Colonic mucosa (tissue), 4 donors: ENCODE data around the gene KDM4B. TPM values are rescaled to one million over a fixed set of nuclear protein-coding genes. Genes with fewer than 3 reads are reported as not detected.

ENCODE experiments used
- DNase-seq: peaks from one replicate; pipeline ENCODE4 v3.0.0-alpha.2; 2020
- H3K27ac ChIP-seq: fragments of 200-600 bp; one replicate; pipeline ENCODE4 v1.8.0; 2021
- H3K27me3 ChIP-seq: fragments of 200-600 bp; one replicate; pipeline ENCODE4 v1.8.0; 2021
- H3K36me3 ChIP-seq: fragments of 200-600 bp; one replicate; pipeline ENCODE4 v1.8.0; 2021
- H3K4me1 ChIP-seq: fragments of 200-600 bp; one replicate; pipeline ENCODE4 v1.8.0; 2021; ENCODE audit warnings: mild to moderate bottlenecking
- H3K4me3 ChIP-seq: fragments of 200-600 bp; one replicate; pipeline ENCODE4 v1.8.0; 2021
- H3K9ac ChIP-seq, 2 donors: one replicate each; pipeline ENCODE4 v1.7.0; 2013; ENCODE audit warnings: control low read depth in 2 of 2, low read depth in 2 of 2, low read length in 2 of 2
- H3K9me3 ChIP-seq: fragments of 200-600 bp; one replicate; pipeline ENCODE4 v1.8.0; 2021
- CTCF ChIP-seq: fragments of 200-600 bp; IDR thresholded peaks from one replicate; pipeline ENCODE4 v1.8.0; 2022; ENCODE audit warnings: antibody characterized with exemption, mild to moderate bottlenecking
- intact Hi-C: fragments of 100-400 bp; cut with DNase I; formaldehyde crosslinking; loops from one replicate; pipeline ENCODE4 v1.14.1; 2022
- total RNA-seq, 2 donors: library from RNA; stranded (reverse); fragmentation: NEBNext Ultra II Directional in 1 of 2; extraction: Animal tissue kit (Norgen Biotek cat#: 25700) in 1 of 2; gene quantifications; one replicate each; pipeline ENCODE4 v1.2.1, GENCODE V29; 2021
- donor health status: healthy.
- donor health status: DM: no; HTN: no; CAD: no.
- donor health status: DM: no; HTN: no; CAD: no.

KDM4B gene
- total RNA-seq, 2 donors from 2014 or later = 35.2 to 52.9 TPM

GRCh38 chr19:5003781-5004180 lies 34.9 kb downstream of the KDM4B start:
- Histone ChIP-seq H3K27ac (no peak overlapping the region), H3K9ac (no peak overlapping the region)
- no peak for DNase-seq

GRCh38 chr19:5005096-5005495 lies 36.2 kb downstream of the KDM4B start:
- no peak overlapping the region for H3K4me3 ChIP-seq
- no peak for DNase-seq
- no peak overlapping the region for H3K27ac ChIP-seq
- no peaks in the 10 kb centered on the region for H3K27me3 ChIP-seq
- intact Hi-C loops = no loop called here
- no peak for TF ChIP-seq CTCF
- no peaks in the 10 kb centered on the region for H3K36me3 ChIP-seq
- H3K9me3 ChIP-seq = no peaks in the 10 kb centered on the region
- H3K4me1 ChIP-seq = peaks cover 5% of the 10 kb centered on the region
- H3K9ac ChIP-seq = no peak overlapping the region

More at GRCh38 chr19:5003781-5004180, 34.9 kb downstream of the KDM4B start:
- H3K36me3 ChIP-seq = no peaks in the 10 kb centered on the region
- H3K4me3 ChIP-seq = no peak overlapping the region
- no peaks in the 10 kb centered on the region for H3K9me3 ChIP-seq
- peaks cover 5% of the 10 kb centered on the region for H3K4me1 ChIP-seq
- H3K27me3 ChIP-seq = no peaks in the 10 kb centered on the region
- intact Hi-C loops = no loop called here
- no peak for TF ChIP-seq CTCF

GRCh38 chr19:5006201-5006600 lies 37.3 kb downstream of the KDM4B start:
- Histone ChIP-seq H3K36me3 (no peaks in the 10 kb centered on the region), H3K4me3 (no peak overlapping the region), H3K4me1 (peaks cover 5% of the 10 kb centered on the region), H3K27me3 (no peaks in the 10 kb centered on the region), H3K9me3 (no peaks in the 10 kb centered on the region), H3K9ac (no peak overlapping the region), H3K27ac (no peak overlapping the region)
- no peak for TF ChIP-seq CTCF
- intact Hi-C loops = no loop called here
- no peak for DNase-seq

- intact Hi-C loops = no loop called here
These were observed 37.9 kb downstream of the KDM4B start for GRCh38 chr19:5006821-5007220.

GRCh38 chr19:5011476-5012238 lies 42.7 kb downstream of the KDM4B start:
- Histone ChIP-seq H3K9me3 (no peaks in the 10 kb centered on the region), H3K4me1 (no peaks in the 10 kb centered on the region), H3K9ac (no peak overlapping the region), H3K36me3 (no peaks in the 10 kb centered on the region), H3K4me3 (no peak overlapping the region), H3K27me3 (no peaks in the 10 kb centered on the region), H3K27ac (no peak overlapping the region)
- intact Hi-C loops = no loop called here
- TF ChIP-seq CTCF = no peak
- DNase-seq = no peak

More at GRCh38 chr19:5006821-5007220, 37.9 kb downstream of the KDM4B start:
- Histone ChIP-seq H3K4me1 (peaks cover 4% of the 10 kb centered on the region), H3K36me3 (no peaks in the 10 kb centered on the region), H3K27ac (no peak overlapping the region), H3K9ac (no peak overlapping the region), H3K4me3 (no peak overlapping the region), H3K9me3 (no peaks in the 10 kb centered on the region), H3K27me3 (no peaks in the 10 kb centered on the region)
- no peak for TF ChIP-seq CTCF
- no peak for DNase-seq
